Measurements from ENCODE around the gene TPCN2. TPM values are rescaled to one million over a fixed set of nuclear protein-coding genes. Genes with fewer than 3 reads are reported as not detected.

Gene TPCN2
- total RNA-seq, 1 donor from 2014 or later = 6.8 TPM

GRCh38 chr11:69034123-69034867 is 14.4 kb upstream of the TPCN2 start:
- Histone ChIP-seq H3K9me3 (ENCODE audit: control insufficient read depth in 3 of 3, low read length in 3 of 3) (no peaks in the 10 kb centered on the region), H3K36me3 (ENCODE audit: control insufficient read depth in 3 of 3, insufficient read depth in 3 of 3, low read length in 3 of 3) (no peaks in the 10 kb centered on the region), H3K27ac (ENCODE audit: low read depth, low read length) (no peak overlapping the region), H3K9ac (ENCODE audit: low read depth in 1 of 3, low read length in 3 of 3) (no peak overlapping the region), H3K4me1 (ENCODE audit: control insufficient read depth in 3 of 3, insufficient read depth in 3 of 3, low read length in 3 of 3) (peaks cover 0 to 7% (median 4%) of the 10 kb centered on the region in 3 donors), H3K4me3 (ENCODE audit: low read length in 3 of 3) (no peak overlapping the region), H3K27me3 (ENCODE audit: control insufficient read depth in 3 of 3, insufficient read depth in 3 of 3, low read length in 3 of 3) (peaks cover 12 to 31% (median 16%) of the 10 kb centered on the region in 3 donors)

GRCh38 chr11:69035150-69035945 is 13.4 kb upstream of the TPCN2 start:
- H3K27me3 ChIP-seq (ENCODE audit: control insufficient read depth in 3 of 3, insufficient read depth in 3 of 3, low read length in 3 of 3) = peaks cover 12 to 31% (median 16%) of the 10 kb centered on the region in 3 donors
- H3K36me3 ChIP-seq (ENCODE audit: control insufficient read depth in 3 of 3, insufficient read depth in 3 of 3, low read length in 3 of 3) = no peaks in the 10 kb centered on the region
- peak overlapping the region; percentile 51 for H3K27ac ChIP-seq (ENCODE audit: low read depth, low read length)
- H3K4me1 ChIP-seq (ENCODE audit: control insufficient read depth in 3 of 3, insufficient read depth in 3 of 3, low read length in 3 of 3) = peaks cover 0 to 7% (median 4%) of the 10 kb centered on the region in 3 donors
- H3K4me3 ChIP-seq (ENCODE audit: low read length in 3 of 3) = no peak overlapping the region
- H3K9ac ChIP-seq (ENCODE audit: low read depth in 1 of 3, low read length in 3 of 3) = no peak overlapping the region
- no peaks in the 10 kb centered on the region for H3K9me3 ChIP-seq (ENCODE audit: control insufficient read depth in 3 of 3, low read length in 3 of 3)

- H3K4me3 ChIP-seq (ENCODE audit: low read length in 3 of 3) = no peak overlapping the region
- no peaks in the 10 kb centered on the region for H3K36me3 ChIP-seq (ENCODE audit: control insufficient read depth in 3 of 3, insufficient read depth in 3 of 3, low read length in 3 of 3)
- H3K4me1 ChIP-seq (ENCODE audit: control insufficient read depth in 3 of 3, insufficient read depth in 3 of 3, low read length in 3 of 3) = peaks cover 0 to 7% (median 4%) of the 10 kb centered on the region in 3 donors
- H3K27ac ChIP-seq (ENCODE audit: low read depth, low read length) = peak overlapping the region; percentile 51
- peaks cover 12 to 31% (median 16%) of the 10 kb centered on the region in 3 donors for H3K27me3 ChIP-seq (ENCODE audit: control insufficient read depth in 3 of 3, insufficient read depth in 3 of 3, low read length in 3 of 3)
- H3K9me3 ChIP-seq (ENCODE audit: control insufficient read depth in 3 of 3, low read length in 3 of 3) = no peaks in the 10 kb centered on the region
- H3K9ac ChIP-seq (ENCODE audit: low read depth in 1 of 3, low read length in 3 of 3) = no peak overlapping the region
Measured at GRCh38 chr11:69035946-69036340, 12.8 kb upstream of the TPCN2 start.

- Histone ChIP-seq H3K9me3 (ENCODE audit: control insufficient read depth in 3 of 3, low read length in 3 of 3) (no peaks in the 10 kb centered on the region), H3K36me3 (ENCODE audit: control insufficient read depth in 3 of 3, insufficient read depth in 3 of 3, low read length in 3 of 3) (no peaks in the 10 kb centered on the region), H3K9ac (ENCODE audit: low read depth in 1 of 3, low read length in 3 of 3) (no peak overlapping the region), H3K27me3 (ENCODE audit: control insufficient read depth in 3 of 3, insufficient read depth in 3 of 3, low read length in 3 of 3) (peaks cover 12 to 31% (median 16%) of the 10 kb centered on the region in 3 donors), H3K4me1 (ENCODE audit: control insufficient read depth in 3 of 3, insufficient read depth in 3 of 3, low read length in 3 of 3) (peaks cover 0 to 7% (median 4%) of the 10 kb centered on the region in 3 donors), H3K27ac (ENCODE audit: low read depth, low read length) (no peak overlapping the region), H3K4me3 (ENCODE audit: low read length in 3 of 3) (no peak overlapping the region)
Measured at GRCh38 chr11:69037074-69037473, 11.7 kb upstream of the TPCN2 start.

GRCh38 chr11:69037544-69037943 is 11.2 kb upstream of the TPCN2 start:
- no peak overlapping the region for H3K4me3 ChIP-seq (ENCODE audit: low read length in 3 of 3)
- no peaks in the 10 kb centered on the region for H3K9me3 ChIP-seq (ENCODE audit: control insufficient read depth in 3 of 3, low read length in 3 of 3)
- H3K27ac ChIP-seq (ENCODE audit: low read depth, low read length) = no peak overlapping the region
- no peaks in the 10 kb centered on the region for H3K36me3 ChIP-seq (ENCODE audit: control insufficient read depth in 3 of 3, insufficient read depth in 3 of 3, low read length in 3 of 3)
- peaks cover 0 to 7% (median 4%) of the 10 kb centered on the region in 3 donors for H3K4me1 ChIP-seq (ENCODE audit: control insufficient read depth in 3 of 3, insufficient read depth in 3 of 3, low read length in 3 of 3)
- peaks cover 12 to 31% (median 16%) of the 10 kb centered on the region in 3 donors for H3K27me3 ChIP-seq (ENCODE audit: control insufficient read depth in 3 of 3, insufficient read depth in 3 of 3, low read length in 3 of 3)
- H3K9ac ChIP-seq (ENCODE audit: low read depth in 1 of 3, low read length in 3 of 3) = no peak overlapping the region

- Histone ChIP-seq H3K4me3 (ENCODE audit: low read length in 3 of 3) (no peak overlapping the region), H3K27me3 (ENCODE audit: control insufficient read depth in 3 of 3, insufficient read depth in 3 of 3, low read length in 3 of 3) (peaks cover 12 to 31% (median 12%) of the 10 kb centered on the region in 3 donors), H3K4me1 (ENCODE audit: control insufficient read depth in 3 of 3, insufficient read depth in 3 of 3, low read length in 3 of 3) (peaks cover 0 to 10% (median 9%) of the 10 kb centered on the region in 3 donors), H3K9ac (ENCODE audit: low read depth in 1 of 3, low read length in 3 of 3) (no peak overlapping the region), H3K36me3 (ENCODE audit: control insufficient read depth in 3 of 3, insufficient read depth in 3 of 3, low read length in 3 of 3) (no peaks in the 10 kb centered on the region), H3K27ac (ENCODE audit: low read depth, low read length) (no peak overlapping the region), H3K9me3 (ENCODE audit: control insufficient read depth in 3 of 3, low read length in 3 of 3) (no peaks in the 10 kb centered on the region)
Measured at GRCh38 chr11:69039501-69039900, 9.2 kb upstream of the TPCN2 start.

- peaks cover 11 to 29% (median 12%) of the 10 kb centered on the region in 3 donors for H3K27me3 ChIP-seq (ENCODE audit: control insufficient read depth in 3 of 3, insufficient read depth in 3 of 3, low read length in 3 of 3)
- peaks cover 0 to 10% (median 9%) of the 10 kb centered on the region in 3 donors for H3K4me1 ChIP-seq (ENCODE audit: control insufficient read depth in 3 of 3, insufficient read depth in 3 of 3, low read length in 3 of 3)
- no peak overlapping the region for H3K27ac ChIP-seq (ENCODE audit: low read depth, low read length)
- H3K4me3 ChIP-seq (ENCODE audit: low read length in 3 of 3) = no peak overlapping the region
- no peaks in the 10 kb centered on the region for H3K9me3 ChIP-seq (ENCODE audit: control insufficient read depth in 3 of 3, low read length in 3 of 3)
- no peaks in the 10 kb centered on the region for H3K36me3 ChIP-seq (ENCODE audit: control insufficient read depth in 3 of 3, insufficient read depth in 3 of 3, low read length in 3 of 3)
- H3K9ac ChIP-seq (ENCODE audit: low read depth in 1 of 3, low read length in 3 of 3) = no peak overlapping the region
Measured at GRCh38 chr11:69040051-69040450, 8.7 kb upstream of the TPCN2 start.

GRCh38 chr11:69040581-69041260 is 8.0 kb upstream of the TPCN2 start:
- no peaks in the 10 kb centered on the region for H3K36me3 ChIP-seq (ENCODE audit: control insufficient read depth in 3 of 3, insufficient read depth in 3 of 3, low read length in 3 of 3)
- H3K27me3 ChIP-seq (ENCODE audit: control insufficient read depth in 3 of 3, insufficient read depth in 3 of 3, low read length in 3 of 3) = peaks cover 10 to 26% (median 12%) of the 10 kb centered on the region in 3 donors
- no peak overlapping the region for H3K9ac ChIP-seq (ENCODE audit: low read depth in 1 of 3, low read length in 3 of 3)
- peaks cover 0 to 10% (median 7%) of the 10 kb centered on the region in 3 donors for H3K4me1 ChIP-seq (ENCODE audit: control insufficient read depth in 3 of 3, insufficient read depth in 3 of 3, low read length in 3 of 3)
- no peaks in the 10 kb centered on the region for H3K9me3 ChIP-seq (ENCODE audit: control insufficient read depth in 3 of 3, low read length in 3 of 3)
- H3K27ac ChIP-seq (ENCODE audit: low read depth, low read length) = peak overlapping the region; percentile 40
- H3K4me3 ChIP-seq (ENCODE audit: low read length in 3 of 3) = no peak overlapping the region

GRCh38 chr11:69041516-69041915 is 7.2 kb upstream of the TPCN2 start:
- no peaks in the 10 kb centered on the region for H3K36me3 ChIP-seq (ENCODE audit: control insufficient read depth in 3 of 3, insufficient read depth in 3 of 3, low read length in 3 of 3)
- H3K9ac ChIP-seq (ENCODE audit: low read depth in 1 of 3, low read length in 3 of 3) = no peak overlapping the region
- no peak overlapping the region for H3K4me3 ChIP-seq (ENCODE audit: low read length in 3 of 3)
- H3K4me1 ChIP-seq (ENCODE audit: control insufficient read depth in 3 of 3, insufficient read depth in 3 of 3, low read length in 3 of 3) = peaks cover 0 to 6% (median 2%) of the 10 kb centered on the region in 3 donors
- H3K9me3 ChIP-seq (ENCODE audit: control insufficient read depth in 3 of 3, low read length in 3 of 3) = no peaks in the 10 kb centered on the region
- H3K27ac ChIP-seq (ENCODE audit: low read depth, low read length) = peak overlapping the region; percentile 40
- peaks cover 6 to 20% (median 8%) of the 10 kb centered on the region in 3 donors for H3K27me3 ChIP-seq (ENCODE audit: control insufficient read depth in 3 of 3, insufficient read depth in 3 of 3, low read length in 3 of 3)

All from skeletal muscle tissue (tissue), 4 donors.